Thoracic aorta (tissue), 2 donors: ENCODE results near the gene TC2N. TPM values are rescaled to one million over a fixed set of nuclear protein-coding genes. Genes with fewer than 3 reads are reported as not detected.
"Not testable (repeated sequence)": the region's sequence is repeated elsewhere in the genome, so short reads cannot be mapped to it uniquely, and the experiment has no call there.

Source experiments
- ATAC-seq: fragments of 150-250 bp; one replicate; pipeline ENCODE4 v1.8.0; 2017; ENCODE audit warnings: low read depth; ENCODE audit not compliant: insufficient number of reproducible peaks, low FRiP score
- DNase-seq: peaks from one replicate; pipeline ENCODE4 v3.0.0-alpha.2; 2020; ENCODE audit warnings: low spot score
- H3K27ac ChIP-seq, 2 donors: fragments of 200-600 bp; sonication (generic); 1 replicate in 1 of 2; 2 replicates in 1 of 2; pipeline ENCODE4 v1.5.1; 2016; ENCODE audit warnings: mild to moderate bottlenecking in 2 of 2, moderate library complexity in 2 of 2
- H3K27me3 ChIP-seq: fragments of 200-600 bp; sonication (generic); replicated peaks from 2 replicates; pipeline ENCODE4 v1.6.0; 2016; ENCODE audit warnings: mild to moderate bottlenecking; ENCODE audit not compliant: insufficient read depth
- H3K36me3 ChIP-seq: fragments of 200-600 bp; sonication (generic); one replicate; pipeline ENCODE4 v1.5.1; 2016
- H3K4me1 ChIP-seq, 2 donors: fragments of 200-600 bp; sonication (generic); 1 replicate in 1 of 2; 2 replicates in 1 of 2; pipeline versions ENCODE4 v1.5.1 to v1.6.0; 2016; ENCODE audit warnings: low read depth in 2 of 2, mild to moderate bottlenecking in 1 of 2; ENCODE audit not compliant: control insufficient read depth in 1 of 2
- H3K4me3 ChIP-seq: fragments of 200-600 bp; sonication (generic); 2 replicates; pipeline ENCODE4 v1.5.1; 2016; ENCODE audit warnings: mild to moderate bottlenecking
- H3K9me3 ChIP-seq: fragments of 200-600 bp; sonication (generic); 2 replicates; pipeline ENCODE4 v1.5.1; 2016
- total RNA-seq, 2 donors: library from RNA; depleted of rRNA; stranded (reverse); fragments of >200 nt; gene quantifications; one replicate each; pipeline versions ENCODE4 v1.1.0 to v1.2.3, GENCODE V29; 2016
- TF ChIP-seq, protein P1 (sequence below): fragments of 200-600 bp; sonication (generic); IDR thresholded peaks from one replicate; pipeline ENCODE4 v1.5.1; 2019; ENCODE audit warnings: antibody characterized with exemption

The TC2N gene
- total RNA-seq, 2 donors from 2014 or later: 146 to 172 TPM

DNA sequence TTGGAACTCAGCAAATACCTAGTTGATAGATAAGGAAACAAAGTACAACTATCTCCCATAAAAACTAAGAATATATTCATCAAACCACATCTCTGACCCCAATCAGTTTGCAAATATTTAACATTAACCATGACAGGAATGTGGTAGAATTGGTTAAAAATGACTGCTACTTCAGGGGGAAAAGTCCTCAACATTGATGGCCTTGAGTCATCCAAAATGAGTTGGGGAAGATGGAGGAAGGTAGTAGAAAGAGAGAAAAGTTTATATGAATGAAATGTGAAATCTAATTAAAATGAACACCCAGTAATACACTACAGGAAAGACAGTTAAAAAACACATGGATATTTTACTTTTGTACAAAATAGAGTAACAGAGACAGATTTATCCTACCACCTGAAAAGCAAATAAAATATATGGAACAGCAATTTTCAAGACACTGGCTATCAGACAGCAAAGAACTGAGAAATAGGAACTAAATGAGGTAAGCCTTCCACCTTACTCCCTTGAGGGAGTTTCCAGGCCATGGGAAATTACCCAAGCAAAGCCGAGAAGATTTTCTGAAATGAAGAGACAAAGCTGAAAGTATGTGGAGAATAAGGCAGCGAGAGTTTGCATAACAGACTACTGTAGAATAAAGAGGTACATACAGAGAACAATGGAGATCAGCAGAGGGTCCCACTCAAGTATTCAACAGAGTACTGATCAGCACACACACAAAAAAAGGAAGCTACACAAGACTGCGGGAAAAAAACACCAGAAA is 49.6 kb downstream of the TC2N start:
- Histone ChIP-seq H3K4me3 (no peak overlapping the region), H3K9me3 (peaks cover 10% of the 10 kb centered on the region), H3K36me3 (no peaks in the 10 kb centered on the region), H3K4me1 (peaks cover 0 to 6% of the 10 kb centered on the region in 2 donors), H3K27me3 (no peaks in the 10 kb centered on the region), H3K27ac (no peak overlapping the region)
- TF ChIP-seq, protein P1, sequence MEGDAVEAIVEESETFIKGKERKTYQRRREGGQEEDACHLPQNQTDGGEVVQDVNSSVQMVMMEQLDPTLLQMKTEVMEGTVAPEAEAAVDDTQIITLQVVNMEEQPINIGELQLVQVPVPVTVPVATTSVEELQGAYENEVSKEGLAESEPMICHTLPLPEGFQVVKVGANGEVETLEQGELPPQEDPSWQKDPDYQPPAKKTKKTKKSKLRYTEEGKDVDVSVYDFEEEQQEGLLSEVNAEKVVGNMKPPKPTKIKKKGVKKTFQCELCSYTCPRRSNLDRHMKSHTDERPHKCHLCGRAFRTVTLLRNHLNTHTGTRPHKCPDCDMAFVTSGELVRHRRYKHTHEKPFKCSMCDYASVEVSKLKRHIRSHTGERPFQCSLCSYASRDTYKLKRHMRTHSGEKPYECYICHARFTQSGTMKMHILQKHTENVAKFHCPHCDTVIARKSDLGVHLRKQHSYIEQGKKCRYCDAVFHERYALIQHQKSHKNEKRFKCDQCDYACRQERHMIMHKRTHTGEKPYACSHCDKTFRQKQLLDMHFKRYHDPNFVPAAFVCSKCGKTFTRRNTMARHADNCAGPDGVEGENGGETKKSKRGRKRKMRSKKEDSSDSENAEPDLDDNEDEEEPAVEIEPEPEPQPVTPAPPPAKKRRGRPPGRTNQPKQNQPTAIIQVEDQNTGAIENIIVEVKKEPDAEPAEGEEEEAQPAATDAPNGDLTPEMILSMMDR: no peak
- ATAC-seq (no peak), DNase-seq (no peak)

- no peaks in the 10 kb centered on the region for H3K9me3 ChIP-seq
- TF ChIP-seq, protein P1: no peak
- H3K4me3 ChIP-seq: no peak overlapping the region
- no peak for ATAC-seq
- H3K4me1 ChIP-seq: peaks cover 0 to 6% of the 10 kb centered on the region in 2 donors
- H3K27ac ChIP-seq: no peak overlapping the region
- H3K36me3 ChIP-seq: peaks cover 14% of the 10 kb centered on the region
- DNase-seq: no peak
- no peaks in the 10 kb centered on the region for H3K27me3 ChIP-seq
Observed at GRCh38 chr14:91814317-91814716, 53.0 kb downstream of the TC2N start.

DNA sequence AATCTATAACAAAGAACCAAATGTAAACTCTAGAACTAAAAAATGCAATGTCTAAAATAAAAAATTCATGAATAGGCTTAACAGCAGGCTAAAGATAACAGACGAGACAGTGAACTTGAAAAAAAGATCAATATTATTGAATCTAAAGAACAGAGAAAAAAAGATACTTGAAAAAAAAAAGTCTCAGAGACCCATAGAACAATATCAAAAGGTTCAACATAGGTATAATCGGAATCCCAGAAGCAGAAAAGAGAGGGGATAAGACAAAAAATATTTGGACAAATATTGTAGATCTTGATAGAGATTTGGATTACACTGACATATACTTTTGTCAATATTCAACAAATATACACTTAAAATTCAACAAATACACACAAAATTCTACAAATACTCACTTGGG is 56.6 kb downstream of the TC2N start:
- peaks cover 11% of the 10 kb centered on the region for H3K9me3 ChIP-seq
- no peak overlapping the region for H3K27ac ChIP-seq
- peaks cover 38% of the 10 kb centered on the region for H3K36me3 ChIP-seq
- DNase-seq (no peak), ATAC-seq (no peak)
- peaks cover 0 to under 1% of the 10 kb centered on the region in 2 donors for H3K4me1 ChIP-seq
- no peaks in the 10 kb centered on the region for H3K27me3 ChIP-seq
- TF ChIP-seq, protein P1: no peak
- H3K4me3 ChIP-seq: no peak overlapping the region

DNA sequence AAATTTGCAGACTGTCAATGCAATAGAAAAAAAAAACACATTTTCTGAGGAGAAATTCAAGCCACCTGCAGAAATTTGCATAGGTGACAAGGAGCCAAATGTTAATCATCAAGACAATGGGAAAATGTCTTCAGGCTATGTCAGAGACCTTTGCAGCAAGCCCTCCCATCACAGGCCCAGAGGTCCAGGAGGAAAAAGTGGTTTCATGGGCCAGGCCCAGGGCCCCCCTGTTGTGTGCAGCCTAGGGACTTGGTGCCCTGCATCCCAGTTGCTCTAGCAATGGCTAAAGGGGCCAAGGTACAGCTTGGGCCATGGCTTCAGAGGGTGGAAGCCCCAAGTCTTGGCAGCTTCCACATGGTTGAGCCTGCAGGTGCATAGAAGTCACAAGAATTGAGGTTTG is 60.6 kb downstream of the TC2N start:
- TF ChIP-seq, protein P1: no peak
- no peaks in the 10 kb centered on the region for H3K4me1 ChIP-seq
- no peak overlapping the region for H3K27ac ChIP-seq
- peaks cover 11% of the 10 kb centered on the region for H3K9me3 ChIP-seq
- no peak overlapping the region for H3K4me3 ChIP-seq
- DNase-seq: no peak
- no peak for ATAC-seq
- no peaks in the 10 kb centered on the region for H3K27me3 ChIP-seq
- peaks cover 48% of the 10 kb centered on the region for H3K36me3 ChIP-seq

- not testable (repeated sequence) for H3K4me3 ChIP-seq, ATAC-seq, H3K27ac ChIP-seq, H3K27me3 ChIP-seq, DNase-seq, H3K4me1 ChIP-seq
- H3K36me3 ChIP-seq: peaks cover 42% of the 10 kb centered on the region
- peaks cover 11% of the 10 kb centered on the region for H3K9me3 ChIP-seq
Observed at GRCh38 chr14:91806094-91806493, 61.2 kb downstream of the TC2N start.
